ENCODE data around the gene ZP1. TPM values are rescaled to one million over a fixed set of nuclear protein-coding genes. Genes with fewer than 3 reads are reported as not detected.
A peak's percentile ranks its signal among the peaks of the same experiment; 100 is the strongest.

Gene ZP1
- total RNA-seq, 2 donors from 2014 or later, result not detected

- ATAC-seq (no peak), DNase-seq (ENCODE audit: low spot score in 2 of 2) (no peak)
- H3K36me3 Mint-ChIP-seq, result peaks cover 0 to 5% of the 10 kb centered on the region in 2 donors
- H3K9me3 Mint-ChIP-seq, result no peaks in the 10 kb centered on the region
- H3K27ac Mint-ChIP-seq, result no peak overlapping the region
These were observed 12.7 kb downstream of the ZP1 start for GRCh38 chr11:60879971-60880588.

GRCh38 chr11:60880643-60881282, 13.4 kb downstream of the ZP1 start:
- ATAC-seq (no peak), DNase-seq (ENCODE audit: low spot score in 2 of 2) (no peak)
- Mint-ChIP-seq H3K27ac (peak overlapping the region in 1 of 2 donors; percentile 1), H3K36me3 (peaks cover 0 to 5% of the 10 kb centered on the region in 2 donors), H3K9me3 (no peaks in the 10 kb centered on the region)

- ATAC-seq (peak; percentile 78 to 79), DNase-seq (ENCODE audit: low spot score in 2 of 2) (peak in 1 of 2 donors; percentile 24)
- Mint-ChIP-seq H3K27ac (no peak overlapping the region), H3K9me3 (no peaks in the 10 kb centered on the region), H3K36me3 (peaks cover 3 to 9% of the 10 kb centered on the region in 2 donors)
These were observed 20.2 kb downstream of the ZP1 start for GRCh38 chr11:60887556-60887955.

- peaks cover 9% of the 10 kb centered on the region in 2 donors for H3K36me3 Mint-ChIP-seq
- peak overlapping the region; percentile 3 to 12 for H3K27ac Mint-ChIP-seq
- no peak for ATAC-seq
- no peaks in the 10 kb centered on the region for H3K9me3 Mint-ChIP-seq
- DNase-seq (ENCODE audit: low spot score in 2 of 2), result no peak
These were observed 22.5 kb downstream of the ZP1 start for GRCh38 chr11:60889869-60890311.

DNA sequence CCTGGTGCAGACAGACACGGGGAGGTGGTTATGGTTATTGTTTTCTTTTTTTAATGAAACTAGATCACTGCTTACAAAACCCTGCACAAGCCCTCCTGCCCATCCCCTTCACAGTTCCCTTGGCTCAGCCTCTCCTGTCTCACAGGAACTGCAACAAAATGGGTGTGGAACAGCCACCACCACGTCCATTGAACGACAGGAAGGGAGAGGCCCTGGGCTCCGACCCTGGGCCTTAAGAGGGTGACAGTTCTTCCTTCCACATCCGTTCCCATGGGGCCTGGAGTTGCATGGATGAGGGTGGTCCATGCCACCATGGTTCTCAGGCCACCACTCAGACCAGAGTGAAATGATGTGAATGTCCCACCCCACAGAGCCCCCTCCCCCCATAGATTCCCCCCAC, 23.4 kb downstream of the ZP1 start:
- ATAC-seq, result no peak
- no peak overlapping the region for H3K27ac Mint-ChIP-seq
- H3K9me3 Mint-ChIP-seq, result no peaks in the 10 kb centered on the region
- no peak for DNase-seq (ENCODE audit: low spot score in 2 of 2)
- H3K36me3 Mint-ChIP-seq, result peaks cover 13 to 17% of the 10 kb centered on the region in 2 donors

- DNase-seq (ENCODE audit: low spot score in 2 of 2), result no peak
These were observed 23.9 kb downstream of the ZP1 start for GRCh38 chr11:60891103-60891741.

DNA sequence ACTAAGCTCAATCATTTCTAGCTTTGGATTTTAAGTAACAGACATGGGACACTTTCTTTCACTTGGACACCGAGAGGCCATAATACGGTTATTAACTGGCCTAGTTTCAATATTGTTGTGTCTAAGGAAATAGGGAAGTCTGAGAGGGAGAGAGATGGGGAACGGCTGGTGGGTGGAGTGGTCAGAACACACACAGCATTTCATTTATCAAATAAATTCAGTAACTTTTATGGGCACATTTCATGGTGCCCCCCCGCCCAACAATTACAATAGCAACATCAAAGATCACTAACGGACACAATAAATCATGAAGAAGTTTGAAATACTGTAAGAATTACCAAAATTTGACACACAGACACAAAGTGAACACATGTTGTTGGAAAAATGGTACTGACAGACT, 28.3 kb downstream of the ZP1 start:
- DNase-seq (ENCODE audit: low spot score in 2 of 2) (no peak), ATAC-seq (no peak)
- Mint-ChIP-seq H3K27ac (peak overlapping the region in 1 of 2 donors; percentile 75), H3K36me3 (peaks cover 25 to 33% of the 10 kb centered on the region in 2 donors), H3K9me3 (no peaks in the 10 kb centered on the region)

More at GRCh38 chr11:60891103-60891741, 23.9 kb downstream of the ZP1 start:
- H3K27ac Mint-ChIP-seq, result no peak overlapping the region
- no peak for ATAC-seq
- H3K9me3 Mint-ChIP-seq, result no peaks in the 10 kb centered on the region
- H3K36me3 Mint-ChIP-seq, result peaks cover 18% of the 10 kb centered on the region in 2 donors

DNA sequence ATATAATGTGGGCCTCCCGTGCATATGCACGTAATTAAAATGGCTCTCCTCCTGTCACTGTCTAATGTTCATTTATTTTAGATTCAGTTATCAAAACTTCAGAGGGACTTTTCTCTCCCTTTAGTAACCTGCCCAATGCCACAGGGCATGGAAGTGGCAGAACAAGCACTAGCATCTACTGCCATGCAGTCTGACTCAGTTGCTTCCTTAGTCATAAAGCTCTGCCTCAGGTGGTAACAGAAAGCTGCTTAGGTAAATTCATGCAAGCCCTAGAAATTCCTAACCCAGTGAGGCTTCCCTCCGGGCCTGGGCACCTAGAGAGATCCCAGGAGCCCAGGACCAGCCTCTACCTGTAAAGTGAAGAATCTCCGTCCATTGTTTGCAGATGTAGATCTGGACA, 30.2 kb downstream of the ZP1 start:
- ATAC-seq (no peak), DNase-seq (ENCODE audit: low spot score in 2 of 2) (no peak)
- Mint-ChIP-seq H3K36me3 (peaks cover 30% of the 10 kb centered on the region in 2 donors), H3K9me3 (no peaks in the 10 kb centered on the region), H3K27ac (peak overlapping the region in 1 of 2 donors; percentile 44)

- DNase-seq (ENCODE audit: low spot score in 2 of 2), result peak in 1 of 2 donors; percentile 41
- peak; percentile 72 to 82 for ATAC-seq
- Mint-ChIP-seq H3K36me3 (peaks cover 24 to 36% of the 10 kb centered on the region in 2 donors), H3K27ac (peak overlapping the region in 1 of 2 donors; percentile 80), H3K9me3 (no peaks in the 10 kb centered on the region)
These were observed 31.9 kb downstream of the ZP1 start for GRCh38 chr11:60899046-60899936.

DNA sequence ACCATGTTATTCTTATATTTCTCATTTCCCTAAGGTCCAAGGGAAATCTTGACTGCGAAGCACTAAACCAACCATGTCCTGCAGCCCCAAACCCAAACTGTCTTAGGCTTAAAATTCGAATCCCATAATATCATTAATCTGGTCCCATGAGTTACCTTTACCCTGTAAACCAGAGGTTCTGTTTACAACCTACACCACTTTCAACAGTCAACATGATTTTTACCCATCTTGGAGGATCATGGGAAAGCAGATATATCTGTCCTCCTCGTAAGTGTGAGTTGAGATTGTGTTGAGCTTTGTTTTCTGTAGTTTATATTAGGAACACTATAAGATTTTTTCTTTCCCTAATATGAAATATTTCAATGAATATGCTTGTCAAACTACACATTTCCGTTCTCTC, 32.6 kb downstream of the ZP1 start:
- ATAC-seq (no peak), DNase-seq (ENCODE audit: low spot score in 2 of 2) (no peak)
- Mint-ChIP-seq H3K9me3 (no peaks in the 10 kb centered on the region), H3K36me3 (peaks cover 24 to 39% of the 10 kb centered on the region in 2 donors), H3K27ac (no peak overlapping the region)

GRCh38 chr11:60900673-60901404, 33.5 kb downstream of the ZP1 start:
- Mint-ChIP-seq H3K27ac (peak overlapping the region; percentile 67 to 87), H3K36me3 (peaks cover 27 to 40% of the 10 kb centered on the region in 2 donors), H3K9me3 (no peaks in the 10 kb centered on the region)
- ATAC-seq (no peak), DNase-seq (ENCODE audit: low spot score in 2 of 2) (no peak)

- H3K36me3 Mint-ChIP-seq, result peaks cover 17 to 43% of the 10 kb centered on the region in 2 donors
- no peak for DNase-seq (ENCODE audit: low spot score in 2 of 2)
- H3K27ac Mint-ChIP-seq, result peak overlapping the region in 1 of 2 donors; percentile 37
- no peaks in the 10 kb centered on the region for H3K9me3 Mint-ChIP-seq
- no peak for ATAC-seq
These were observed 35.3 kb downstream of the ZP1 start for GRCh38 chr11:60902625-60903024.

GRCh38 chr11:60905047-60905446, 37.7 kb downstream of the ZP1 start:
- DNase-seq (ENCODE audit: low spot score in 2 of 2) (no peak), ATAC-seq (no peak)
- peaks cover 9 to 31% of the 10 kb centered on the region in 2 donors for H3K36me3 Mint-ChIP-seq
- no peaks in the 10 kb centered on the region for H3K9me3 Mint-ChIP-seq
- peak overlapping the region; percentile 96 for H3K27ac Mint-ChIP-seq

DNA sequence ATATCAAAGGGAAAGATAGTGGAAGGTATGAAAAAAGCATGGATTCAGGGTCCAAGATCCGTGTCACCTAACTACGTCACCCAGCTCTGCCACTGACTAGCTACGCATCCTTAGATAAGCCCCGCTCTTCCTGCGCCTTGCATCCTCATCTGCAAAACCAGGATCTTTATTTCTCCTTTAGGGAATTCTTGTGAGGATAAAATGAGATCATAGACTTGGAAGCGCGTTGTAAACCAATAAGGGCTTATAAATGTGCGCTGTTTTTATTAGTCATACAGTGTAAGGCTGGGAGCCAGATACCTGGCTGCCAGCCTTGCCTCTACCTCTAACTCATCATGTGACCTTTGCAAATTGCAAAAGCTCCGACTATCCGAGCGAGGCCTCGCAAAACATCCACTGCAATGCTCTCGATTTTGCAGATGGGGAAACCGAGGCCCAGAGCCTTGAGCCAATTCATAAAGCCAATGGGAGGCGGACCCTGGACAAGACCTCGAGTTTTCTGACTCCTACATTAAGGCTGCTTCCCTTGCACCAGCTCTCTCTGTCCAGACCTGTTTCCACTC, 38.3 kb downstream of the ZP1 start:
- Mint-ChIP-seq H3K36me3 (peaks cover 9 to 30% of the 10 kb centered on the region in 2 donors), H3K9me3 (peaks cover 0 to 3% of the 10 kb centered on the region in 2 donors), H3K27ac (peak overlapping the region; percentile 96)
- DNase-seq (ENCODE audit: low spot score in 2 of 2) (peak in 1 of 2 donors; percentile 66), ATAC-seq (peak in 1 of 2 donors; percentile 43)

GRCh38 chr11:60906132-60906972, 39.0 kb downstream of the ZP1 start, which contains the start of gene PRPF19:
Gene PRPF19, minus strand, starts transcription at chr11:60906585. Its CDS starts 203 bp downstream, at chr11:60906382.
- DNase-seq (ENCODE audit: low spot score in 2 of 2), result peak; percentile 98 to 100
- ATAC-seq, result peak; percentile 89 to 94
- peaks cover 9 to 25% of the 10 kb centered on the region in 2 donors for H3K36me3 Mint-ChIP-seq
- peaks cover 0 to 5% of the 10 kb centered on the region in 2 donors for H3K9me3 Mint-ChIP-seq
- peak within 1 kb of the TSS; percentile 96 for H3K27ac Mint-ChIP-seq

All from activated naive CD4-positive, alpha-beta T cell treated with anti-CD3 and anti-CD28 coated beads, Interleukin-2, amount 50 U/mL, for 72 hours (primary cell).